Bronchial epithelial cell (primary cell): ENCODE results near the gene RGSL1. TPM values are rescaled to one million over a fixed set of nuclear protein-coding genes. Genes with fewer than 3 reads are reported as not detected.

Experiments
- DNase-seq: peaks from one replicate; pipeline ENCODE4 v3.0.0-alpha.2; 2010; ENCODE audit warnings: low read depth
- FAIRE-seq: peaks from 2 replicates; lab custom pipeline; 2011; peaks lifted over from hg19 to GRCh38; lab: Jason Lieb, UNC
- H3K27me3 ChIP-seq: 2 replicates; pipeline ENCODE4 v1.5.1; 2011; ENCODE audit warnings: low read length; ENCODE audit not compliant: control insufficient read depth, insufficient read depth
- H3K36me3 ChIP-seq: 2 replicates; pipeline ENCODE4 v1.5.1; 2011; ENCODE audit warnings: low read length; ENCODE audit not compliant: control insufficient read depth, insufficient read depth
- H3K4me3 ChIP-seq: 2 replicates; pipeline ENCODE4 v1.5.1; 2011; ENCODE audit warnings: mild to moderate bottlenecking, low read depth, low read length, control low read depth
- total RNA-seq: library from RNA; depleted of rRNA; stranded (reverse); fragments of >200 nt; gene quantifications from 2 replicates; pipeline ENCODE4 v1.2.1, GENCODE V29; 2014
- TF ChIP-seq, protein P1 (sequence below): IDR thresholded peaks from 2 replicates; pipeline ENCODE4 v1.5.1; 2011; ENCODE audit warnings: mild to moderate bottlenecking, moderate library complexity, low read length, control low read depth, inconsistent platforms; ENCODE audit not compliant: insufficient read depth, severe bottlenecking

The RGSL1 gene
- total RNA-seq, 1 donor from 2014 or later, result not detected

DNA sequence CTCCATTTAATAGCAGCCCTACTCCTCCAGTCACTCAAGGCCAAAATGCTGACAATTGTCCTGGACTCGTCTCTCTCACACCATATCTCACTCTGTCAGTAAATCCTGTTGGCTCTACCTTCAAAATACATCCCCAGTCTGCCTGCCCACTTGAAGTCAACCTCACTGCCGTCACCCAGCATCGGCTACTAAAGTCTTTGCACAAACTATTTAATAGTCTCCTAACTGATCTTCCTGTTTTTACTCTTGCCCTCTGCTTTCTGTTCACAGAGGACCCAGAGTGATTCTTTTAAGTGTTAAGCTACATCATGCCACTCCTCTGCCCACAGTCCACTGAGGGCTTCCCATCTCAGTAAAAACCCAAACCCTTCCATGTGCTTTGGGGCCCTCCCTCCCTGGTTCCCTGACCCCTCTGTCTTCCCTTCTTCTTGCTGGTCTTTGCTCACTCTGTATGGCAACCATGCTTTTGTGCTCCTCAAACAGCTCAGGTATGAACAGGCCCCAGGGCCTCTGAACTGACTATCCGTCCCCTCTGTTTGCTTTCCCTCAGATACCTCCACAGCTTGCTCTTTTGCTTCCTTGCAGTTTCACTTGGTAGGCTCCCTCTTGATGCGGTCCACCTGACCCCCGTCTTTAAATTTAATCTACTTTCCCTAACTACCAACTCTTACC is 120.1 kb downstream of the RGSL1 start:
- Histone ChIP-seq H3K27me3 (no peaks in the 10 kb centered on the region), H3K36me3 (no peaks in the 10 kb centered on the region), H3K4me3 (no peak overlapping the region)
- TF ChIP-seq, protein P1, sequence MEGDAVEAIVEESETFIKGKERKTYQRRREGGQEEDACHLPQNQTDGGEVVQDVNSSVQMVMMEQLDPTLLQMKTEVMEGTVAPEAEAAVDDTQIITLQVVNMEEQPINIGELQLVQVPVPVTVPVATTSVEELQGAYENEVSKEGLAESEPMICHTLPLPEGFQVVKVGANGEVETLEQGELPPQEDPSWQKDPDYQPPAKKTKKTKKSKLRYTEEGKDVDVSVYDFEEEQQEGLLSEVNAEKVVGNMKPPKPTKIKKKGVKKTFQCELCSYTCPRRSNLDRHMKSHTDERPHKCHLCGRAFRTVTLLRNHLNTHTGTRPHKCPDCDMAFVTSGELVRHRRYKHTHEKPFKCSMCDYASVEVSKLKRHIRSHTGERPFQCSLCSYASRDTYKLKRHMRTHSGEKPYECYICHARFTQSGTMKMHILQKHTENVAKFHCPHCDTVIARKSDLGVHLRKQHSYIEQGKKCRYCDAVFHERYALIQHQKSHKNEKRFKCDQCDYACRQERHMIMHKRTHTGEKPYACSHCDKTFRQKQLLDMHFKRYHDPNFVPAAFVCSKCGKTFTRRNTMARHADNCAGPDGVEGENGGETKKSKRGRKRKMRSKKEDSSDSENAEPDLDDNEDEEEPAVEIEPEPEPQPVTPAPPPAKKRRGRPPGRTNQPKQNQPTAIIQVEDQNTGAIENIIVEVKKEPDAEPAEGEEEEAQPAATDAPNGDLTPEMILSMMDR, result no peak
- DNase-seq (no peak), FAIRE-seq (no peak)

DNA sequence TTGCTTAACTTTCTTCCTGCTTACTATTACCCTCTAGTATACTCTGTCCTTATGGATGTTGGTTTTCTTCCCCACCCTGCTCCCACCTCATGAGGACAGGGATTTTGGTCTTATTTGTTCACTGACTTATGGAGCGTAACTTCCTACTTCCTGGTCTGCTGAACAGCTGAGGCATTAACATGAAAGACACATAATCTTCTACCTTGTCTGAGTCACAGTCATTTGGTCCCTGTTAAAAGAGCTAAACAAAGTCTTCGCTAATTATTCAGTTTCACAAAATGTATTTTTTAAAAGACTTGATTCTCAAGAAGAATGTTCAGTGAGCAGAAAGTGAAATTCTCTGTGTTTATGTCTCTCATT is 120.6 kb downstream of the RGSL1 start:
- H3K36me3 ChIP-seq, result no peaks in the 10 kb centered on the region
- no peak overlapping the region for H3K4me3 ChIP-seq
- DNase-seq (peak; percentile 21), FAIRE-seq (no peak)
- no peaks in the 10 kb centered on the region for H3K27me3 ChIP-seq
- TF ChIP-seq, protein P1, result no peak

DNA sequence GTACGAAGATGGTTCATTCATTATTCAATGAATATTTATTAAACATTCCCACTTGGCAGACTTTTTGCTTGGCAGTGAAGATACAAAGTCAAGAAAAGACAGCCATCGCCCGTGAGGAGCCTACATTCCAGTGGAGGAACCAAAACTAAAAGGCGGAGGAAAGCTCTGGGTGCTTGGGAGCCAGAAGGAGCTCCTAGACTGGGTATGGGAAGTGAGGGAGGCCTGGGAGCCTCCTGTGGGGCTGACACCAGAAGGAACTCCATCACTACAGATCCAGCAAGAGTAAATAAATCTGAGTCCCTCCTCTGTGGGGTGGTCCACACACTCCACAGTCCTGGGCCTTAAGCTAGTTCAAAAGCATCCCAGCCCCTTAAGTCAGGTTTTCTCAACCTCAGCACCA is 124.2 kb downstream of the RGSL1 start:
- no peak overlapping the region for H3K4me3 ChIP-seq
- no peaks in the 10 kb centered on the region for H3K36me3 ChIP-seq
- no peaks in the 10 kb centered on the region for H3K27me3 ChIP-seq
- DNase-seq (no peak), FAIRE-seq (no peak)
- TF ChIP-seq, protein P1, result no peak

DNA sequence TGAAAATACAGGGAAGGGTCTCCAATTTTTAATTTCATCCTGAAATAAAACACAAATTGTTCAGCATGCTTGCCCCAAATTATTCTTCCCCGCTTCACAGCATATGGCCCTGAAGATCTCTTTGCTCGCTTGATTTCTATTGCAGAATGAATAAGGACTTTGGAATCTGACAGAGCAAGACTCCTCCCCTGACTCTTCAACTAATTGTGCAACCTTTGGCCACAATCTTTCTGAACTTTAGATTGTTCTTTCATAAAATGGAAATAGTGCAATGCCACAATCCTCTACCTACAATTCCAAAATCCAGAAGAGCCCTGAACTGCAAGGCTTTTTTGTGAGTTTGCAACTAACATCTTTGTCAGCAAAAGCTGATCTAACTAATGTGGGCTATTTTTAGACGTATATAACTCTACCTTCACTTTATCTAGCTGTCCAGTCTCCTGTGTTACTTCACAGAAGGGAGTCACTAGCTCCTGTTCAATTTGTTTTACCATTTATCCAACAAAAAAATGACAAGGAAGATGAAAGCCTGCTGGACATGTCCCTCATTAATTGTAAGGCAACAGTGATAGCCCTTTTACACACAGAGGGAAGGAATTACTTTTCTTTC is 125.7 kb downstream of the RGSL1 start:
- no peaks in the 10 kb centered on the region for H3K27me3 ChIP-seq
- no peak overlapping the region for H3K4me3 ChIP-seq
- TF ChIP-seq, protein P1, result no peak
- FAIRE-seq, result no peak
- H3K36me3 ChIP-seq, result no peaks in the 10 kb centered on the region
- peak; percentile 82 for DNase-seq

DNA sequence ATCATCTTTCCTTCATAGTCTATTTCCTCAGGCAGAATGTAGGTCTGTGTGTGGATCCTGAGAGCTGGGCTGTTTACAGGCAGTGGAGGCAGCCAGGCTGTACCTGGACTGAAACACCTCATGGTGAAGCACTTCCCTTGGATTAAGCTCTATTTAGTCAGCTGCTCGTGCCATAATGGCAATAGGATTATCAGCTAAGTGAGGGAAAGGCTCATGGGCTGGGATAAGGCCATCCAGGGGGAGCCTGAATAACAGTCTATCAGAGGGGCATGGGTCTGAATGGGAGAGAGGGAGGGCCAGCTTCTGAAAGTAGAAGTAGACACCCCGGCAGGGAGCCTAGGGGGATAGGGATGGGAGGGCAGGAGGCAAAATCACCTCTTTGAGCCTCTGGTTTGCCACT is 130.8 kb downstream of the RGSL1 start:
- Histone ChIP-seq H3K27me3 (no peaks in the 10 kb centered on the region), H3K36me3 (no peaks in the 10 kb centered on the region), H3K4me3 (no peak overlapping the region)
- TF ChIP-seq, protein P1, result no peak
- FAIRE-seq (no peak), DNase-seq (no peak)
